Measurements from ENCODE around the gene TAS2R60. TPM values are rescaled to one million over a fixed set of nuclear protein-coding genes. Genes with fewer than 3 reads are reported as not detected.

The TAS2R60 gene
- total and polyA plus RNA-seq, 2 of the 4 experiments (the other 2 are of a cell fraction): not detected

DNA sequence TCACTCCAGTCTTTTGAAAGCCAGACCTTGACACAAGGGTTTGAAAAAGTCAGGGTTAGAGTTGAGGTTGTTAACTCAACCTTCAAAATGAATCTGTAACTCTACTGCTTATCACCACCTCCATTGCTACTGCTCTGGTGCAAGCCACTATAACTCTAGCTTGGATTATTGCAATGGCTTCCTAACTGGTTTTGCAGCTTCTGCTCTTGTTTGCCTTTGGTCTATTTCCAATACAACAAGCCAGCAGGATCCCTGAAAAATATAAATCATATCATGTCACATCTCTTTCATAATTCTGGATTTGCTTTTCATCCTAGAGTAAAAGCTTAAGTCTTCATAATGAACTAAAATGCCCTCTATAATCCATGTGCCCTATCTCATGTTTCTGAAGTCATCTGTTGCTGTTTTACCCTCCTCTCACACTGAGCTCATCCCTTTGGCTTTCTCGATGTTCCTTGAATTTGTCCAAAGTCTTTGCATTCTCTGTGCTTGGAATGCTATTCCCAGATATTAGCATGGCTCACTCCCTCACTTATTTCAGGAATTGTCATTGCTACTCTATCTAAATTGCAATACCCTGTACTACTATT is 10.9 kb downstream of the TAS2R60 start:
- dilution Hi-C loops (cut with HindIII; ENCODE audit: low sequenced_read_pairs, unreplicated experiment) (no loop called here), intact Hi-C loops (cut with micrococcal nuclease) (no loop called here), in situ Hi-C loops (cut with MboI; ENCODE audit: low sequenced_read_pairs) (no loop called here)
- DNase-seq (no peak), ATAC-seq (ENCODE audit: low read depth) (no peak)
- Histone ChIP-seq H3K4me1 (ENCODE audit: control insufficient read depth, insufficient read depth, low read length) (peaks cover 16% of the 10 kb centered on the region), H2BK5ac (ENCODE audit: low read depth, low read length, poor library complexity, severe bottlenecking) (no peak overlapping the region), H2AFZ (replicated peaks; ENCODE audit: low read length, poor library complexity) (no peak overlapping the region), H3K56ac (ENCODE audit: extremely low read depth, insufficient read depth, low read length) (no peak overlapping the region), H2BK20ac (ENCODE audit: low read depth, low read length) (no peak overlapping the region), H4K8ac (ENCODE audit: low read depth in 2 of 2, low read length in 2 of 2) (no peak overlapping the region), H4K91ac (ENCODE audit: insufficient read depth, low read depth, low read length) (peak overlapping the region; percentile 25; the same call in 1 of the 2 replicates), H3K14ac (replicated peaks; ENCODE audit: low read depth, low read length) (no peak overlapping the region), H2BK15ac (ENCODE audit: low read depth, low read length) (no peak overlapping the region), H3K9ac (ENCODE audit: low read depth, low read length) (no peak overlapping the region), H3K27me3 (ENCODE audit: control insufficient read depth, insufficient read depth, low read length) (no peaks in the 10 kb centered on the region), H4K5ac (ENCODE audit: low read depth, low read length) (no peak overlapping the region), H4K20me1 (ENCODE audit: insufficient read depth, low read length) (no peaks in the 10 kb centered on the region; the same call in 1 of the 2 replicates), H3K79me1 (ENCODE audit: low read depth in 1 of 2, low read length in 2 of 2) (no peaks in the 10 kb centered on the region), H3K23ac (ENCODE audit: low read depth, low read length) (no peak overlapping the region; the same call in 1 of the 2 replicates), H2BK120ac (ENCODE audit: low read depth, low read length) (no peak overlapping the region), H3K9me3 (ENCODE audit: control insufficient read depth, insufficient read depth, low read length) (no peaks in the 10 kb centered on the region), H2AK9ac (replicated peaks; ENCODE audit: low read depth, low read length, poor library complexity) (no peak overlapping the region), H3K36me3 (ENCODE audit: control insufficient read depth, insufficient read depth, low read length) (no peaks in the 10 kb centered on the region), H3K18ac (ENCODE audit: low read depth, low read length) (no peak overlapping the region), H3K27ac (ENCODE audit: insufficient read depth, low read length) (no peak overlapping the region), H2AK5ac (ENCODE audit: low read depth, low read length) (no peak overlapping the region), H3K9me1 (ENCODE audit: insufficient read depth, low read length) (peaks cover 10% of the 10 kb centered on the region), H3K4ac (ENCODE audit: low read depth, low read length) (no peak overlapping the region), H3K4me3 (ENCODE audit: insufficient read depth, low read depth, low read length) (no peak overlapping the region), H3K4me2 (ENCODE audit: low read depth, low read length) (no peak overlapping the region)
- BruUV-seq (replicated peaks): no TSS peak
- ChIA-PET POLR2A (ENCODE audit: unreplicated experiment) (interaction anchor here (0.6 kb wide), 1 partner anchor 8 kb away, joined by 3 read pairs; no protein-coding TSS in a partner anchor), CTCF (no interaction called here)
- no peak for TF ChIP-seq MAFK (IDR thresholded peaks at IDR 0.05; ENCODE audit: low read depth, low read length)
- TF ChIP-seq MXI1 (IDR thresholded peaks at IDR 0.05; ENCODE audit: borderline replicate concordance, low read depth, low read length): no peak
- TF ChIP-seq, protein P1, sequence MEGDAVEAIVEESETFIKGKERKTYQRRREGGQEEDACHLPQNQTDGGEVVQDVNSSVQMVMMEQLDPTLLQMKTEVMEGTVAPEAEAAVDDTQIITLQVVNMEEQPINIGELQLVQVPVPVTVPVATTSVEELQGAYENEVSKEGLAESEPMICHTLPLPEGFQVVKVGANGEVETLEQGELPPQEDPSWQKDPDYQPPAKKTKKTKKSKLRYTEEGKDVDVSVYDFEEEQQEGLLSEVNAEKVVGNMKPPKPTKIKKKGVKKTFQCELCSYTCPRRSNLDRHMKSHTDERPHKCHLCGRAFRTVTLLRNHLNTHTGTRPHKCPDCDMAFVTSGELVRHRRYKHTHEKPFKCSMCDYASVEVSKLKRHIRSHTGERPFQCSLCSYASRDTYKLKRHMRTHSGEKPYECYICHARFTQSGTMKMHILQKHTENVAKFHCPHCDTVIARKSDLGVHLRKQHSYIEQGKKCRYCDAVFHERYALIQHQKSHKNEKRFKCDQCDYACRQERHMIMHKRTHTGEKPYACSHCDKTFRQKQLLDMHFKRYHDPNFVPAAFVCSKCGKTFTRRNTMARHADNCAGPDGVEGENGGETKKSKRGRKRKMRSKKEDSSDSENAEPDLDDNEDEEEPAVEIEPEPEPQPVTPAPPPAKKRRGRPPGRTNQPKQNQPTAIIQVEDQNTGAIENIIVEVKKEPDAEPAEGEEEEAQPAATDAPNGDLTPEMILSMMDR (conservative IDR thresholded peaks at IDR 0.05; ENCODE audit: low read depth, low read length): no peak
- no peak for TF ChIP-seq POLR2A (IDR thresholded peaks at IDR 0.05; ENCODE audit: low read depth, low read length)
- no peak for TF ChIP-seq CHD1 (IDR thresholded peaks at IDR 0.05; ENCODE audit: low read depth, low read length)
- TF ChIP-seq RAD21 (IDR thresholded peaks at IDR 0.05; ENCODE audit: low read length): no peak
- no peak for TF ChIP-seq BHLHE40 (IDR thresholded peaks at IDR 0.05; ENCODE audit: low read depth, low read length)
- TF ChIP-seq RCOR1 (IDR thresholded peaks at IDR 0.05; ENCODE audit: insufficient replicate concordance, low read length): no peak
- TF ChIP-seq CEBPB (IDR thresholded peaks at IDR 0.05; ENCODE audit: low read depth, low read length): no peak
- no peak for TF ChIP-seq NFE2L2 (IDR thresholded peaks at IDR 0.05; ENCODE audit: low read depth, low read length)
- TF ChIP-seq, protein P2, sequence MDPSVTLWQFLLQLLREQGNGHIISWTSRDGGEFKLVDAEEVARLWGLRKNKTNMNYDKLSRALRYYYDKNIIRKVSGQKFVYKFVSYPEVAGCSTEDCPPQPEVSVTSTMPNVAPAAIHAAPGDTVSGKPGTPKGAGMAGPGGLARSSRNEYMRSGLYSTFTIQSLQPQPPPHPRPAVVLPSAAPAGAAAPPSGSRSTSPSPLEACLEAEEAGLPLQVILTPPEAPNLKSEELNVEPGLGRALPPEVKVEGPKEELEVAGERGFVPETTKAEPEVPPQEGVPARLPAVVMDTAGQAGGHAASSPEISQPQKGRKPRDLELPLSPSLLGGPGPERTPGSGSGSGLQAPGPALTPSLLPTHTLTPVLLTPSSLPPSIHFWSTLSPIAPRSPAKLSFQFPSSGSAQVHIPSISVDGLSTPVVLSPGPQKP (IDR thresholded peaks at IDR 0.05; ENCODE audit: borderline replicate concordance, low read depth, low read length): no peak
- TF ChIP-seq, protein P3, sequence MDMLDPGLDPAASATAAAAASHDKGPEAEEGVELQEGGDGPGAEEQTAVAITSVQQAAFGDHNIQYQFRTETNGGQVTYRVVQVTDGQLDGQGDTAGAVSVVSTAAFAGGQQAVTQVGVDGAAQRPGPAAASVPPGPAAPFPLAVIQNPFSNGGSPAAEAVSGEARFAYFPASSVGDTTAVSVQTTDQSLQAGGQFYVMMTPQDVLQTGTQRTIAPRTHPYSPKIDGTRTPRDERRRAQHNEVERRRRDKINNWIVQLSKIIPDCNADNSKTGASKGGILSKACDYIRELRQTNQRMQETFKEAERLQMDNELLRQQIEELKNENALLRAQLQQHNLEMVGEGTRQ (IDR thresholded peaks at IDR 0.05; ENCODE audit: low read depth, low read length): no peak
- TF ChIP-seq SMC3 (IDR thresholded peaks at IDR 0.05; ENCODE audit: low read depth, low read length): no peak
- TF ChIP-seq FOS (IDR thresholded peaks at IDR 0.05; ENCODE audit: low read depth, low read length): no peak
- no peak for TF ChIP-seq MAZ (IDR thresholded peaks at IDR 0.05; ENCODE audit: borderline replicate concordance, low read depth, low read length)
- no peak for TF ChIP-seq RFX5 (IDR thresholded peaks at IDR 0.05; ENCODE audit: low read depth, low read length)
- 88% methylated on average over 1 of the region's 1 CpG; no CpG with 5 or more reads in 1 of the 2 experiments for WGBS, 2 experiments (ENCODE audit: extremely low coverage in 2 of 2, insufficient read length in 1 of 2)

Measured in IMR-90 (cell line).